HEK293T (cell line): Measurements from ENCODE around the gene THSD4.
A peak's percentile ranks its signal among the peaks of the same experiment; 100 is the strongest.

Experiments
- CTCF ChIA-PET: fragments of 350-600 bp; formaldehyde crosslinking; extraction: SDS; loops from one replicate; lab custom pipeline; 2021; ENCODE audit warnings: antibody characterized with exemption, inconsistent platforms; lab: Yijun Ruan, JAX
- POLR2A ChIA-PET: fragments of 350-600 bp; formaldehyde crosslinking; extraction: SDS; loops from one replicate; lab custom pipeline; 2020; ENCODE audit warnings: antibody characterized with exemption, inconsistent platforms; lab: Yijun Ruan, JAX
- DNase-seq: peaks from one replicate; pipeline ENCODE4 v3.0.0; 2012; ENCODE audit warnings: mixed read lengths; ENCODE audit errors: extremely low spot score
- ARNT ChIP-seq: fragments of 450-650 bp; IDR thresholded peaks from 2 replicates; pipeline ENCODE4 v1.6.1; 2017; ENCODE audit warnings: mild to moderate bottlenecking
- BHLHE40 ChIP-seq: fragments of 450-650 bp; IDR thresholded peaks from 2 replicates; pipeline ENCODE4 v1.6.1; 2016; ENCODE audit warnings: mild to moderate bottlenecking, moderate library complexity, borderline replicate concordance
- CTBP1 ChIP-seq: fragments of 450-650 bp; IDR thresholded peaks from 2 replicates; pipeline ENCODE4 v1.6.1; 2016; ENCODE audit warnings: borderline replicate concordance
- ELF4 ChIP-seq: fragments of 450-650 bp; IDR thresholded peaks from 2 replicates; pipeline ENCODE4 v1.6.1; 2017; ENCODE audit warnings: antibody characterized with exemption
- FOXA1 ChIP-seq: fragments of 450-650 bp; IDR thresholded peaks from 2 replicates; pipeline ENCODE4 v1.6.1; 2016; ENCODE audit warnings: mild to moderate bottlenecking
- FOXK2 ChIP-seq: fragments of 450-650 bp; IDR thresholded peaks from 2 replicates; pipeline ENCODE4 v1.6.1; 2016; ENCODE audit warnings: mild to moderate bottlenecking
- FOXM1 ChIP-seq: fragments of 450-650 bp; IDR thresholded peaks from 2 replicates; pipeline ENCODE4 v1.6.1; 2017; ENCODE audit warnings: mild to moderate bottlenecking, borderline replicate concordance
- HDGF ChIP-seq: fragments of 450-650 bp; IDR thresholded peaks from 2 replicates; pipeline ENCODE4 v1.6.1; 2017; ENCODE audit warnings: antibody characterized with exemption, borderline replicate concordance
- L3MBTL2 ChIP-seq: fragments of 450-650 bp; conservative IDR thresholded peaks from 2 replicates; pipeline ENCODE4 v1.6.1; 2016; ENCODE audit warnings: mild to moderate bottlenecking
- LEF1 ChIP-seq: fragments of 450-650 bp; IDR thresholded peaks from 2 replicates; pipeline ENCODE4 v1.6.1; 2017; ENCODE audit warnings: mild to moderate bottlenecking, borderline replicate concordance
- NFRKB ChIP-seq: fragments of 450-650 bp; IDR thresholded peaks from 2 replicates; pipeline ENCODE4 v1.6.1; 2016; ENCODE audit warnings: mild to moderate bottlenecking, moderate library complexity
- SP1 ChIP-seq: fragments of 450-650 bp; IDR thresholded peaks from 2 replicates; pipeline ENCODE4 v1.6.1; 2017
- SUZ12 ChIP-seq: fragments of 450-650 bp; IDR thresholded peaks from 2 replicates; pipeline ENCODE4 v1.6.1; 2016; ENCODE audit warnings: mild to moderate bottlenecking
- TARDBP ChIP-seq: fragments of 450-650 bp; IDR thresholded peaks from 2 replicates; pipeline ENCODE4 v1.6.1; 2016
- ZNF384 ChIP-seq: fragments of 450-650 bp; IDR thresholded peaks from 2 replicates; pipeline ENCODE4 v1.6.1; 2016
- TF ChIP-seq, protein P1 (sequence below): fragments of 450-650 bp; IDR thresholded peaks from 2 replicates; pipeline ENCODE4 v1.6.1; 2016

THSD4 gene

DNA sequence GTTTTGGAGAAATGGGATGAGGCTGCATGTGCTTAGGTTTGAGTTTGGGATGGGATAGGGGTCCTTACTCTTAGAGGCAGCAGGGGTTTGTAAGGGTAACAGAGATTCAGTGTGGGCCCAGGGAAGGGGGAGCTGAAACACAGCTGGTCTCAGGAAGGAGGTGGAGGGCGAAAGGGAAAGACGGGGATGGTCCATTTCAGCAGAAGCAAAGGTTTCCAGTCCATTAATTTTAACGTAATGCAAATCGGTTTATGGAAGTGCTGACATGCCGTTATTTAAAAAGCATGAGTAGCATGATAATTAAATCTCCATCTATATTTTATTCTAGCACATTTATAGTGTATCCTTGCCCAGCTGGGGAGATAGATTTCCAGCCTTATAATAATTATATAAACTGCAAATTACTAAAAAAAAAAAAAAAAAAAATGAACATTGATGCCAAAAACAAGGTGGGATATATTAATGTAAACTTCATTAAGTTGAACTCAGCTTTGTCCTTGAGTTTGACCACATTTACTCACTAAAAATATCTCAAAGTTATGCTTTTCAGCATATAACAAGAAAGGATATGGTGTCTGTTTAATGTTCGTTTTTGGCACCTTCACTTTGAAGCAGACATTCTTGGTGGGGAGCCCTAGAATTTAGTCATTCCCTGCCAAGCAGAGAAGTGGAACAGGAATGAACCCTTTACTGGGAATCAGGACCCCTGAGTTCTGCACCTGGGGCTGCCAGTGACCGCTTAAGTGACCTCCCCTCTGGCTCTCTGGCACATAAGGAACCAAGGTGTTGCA, 234.7 kb downstream of the THSD4 start:
- TF ChIP-seq ZNF384: no peak
- no peak for TF ChIP-seq FOXK2
- TF ChIP-seq SP1: no peak
- TF ChIP-seq BHLHE40: no peak
- TF ChIP-seq ELF4: no peak
- TF ChIP-seq, protein P1, sequence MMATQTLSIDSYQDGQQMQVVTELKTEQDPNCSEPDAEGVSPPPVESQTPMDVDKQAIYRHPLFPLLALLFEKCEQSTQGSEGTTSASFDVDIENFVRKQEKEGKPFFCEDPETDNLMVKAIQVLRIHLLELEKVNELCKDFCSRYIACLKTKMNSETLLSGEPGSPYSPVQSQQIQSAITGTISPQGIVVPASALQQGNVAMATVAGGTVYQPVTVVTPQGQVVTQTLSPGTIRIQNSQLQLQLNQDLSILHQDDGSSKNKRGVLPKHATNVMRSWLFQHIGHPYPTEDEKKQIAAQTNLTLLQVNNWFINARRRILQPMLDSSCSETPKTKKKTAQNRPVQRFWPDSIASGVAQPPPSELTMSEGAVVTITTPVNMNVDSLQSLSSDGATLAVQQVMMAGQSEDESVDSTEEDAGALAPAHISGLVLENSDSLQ: peak; percentile 60
- peak; percentile 35; the same call in 1 of the 2 replicates for TF ChIP-seq CTBP1
- ChIA-PET POLR2A (no interaction called here), CTCF (interaction anchor here (0.5 kb wide), 1 partner anchor 17 kb away, joined by 4 read pairs; no protein-coding TSS in a partner anchor)
- no peak for DNase-seq

- POLR2A ChIA-PET: no interaction called here
- CTCF ChIA-PET: interaction anchor here (0.5 kb wide), 1 partner anchor 41 kb away, joined by 3 read pairs; no protein-coding TSS in a partner anchor
- TF ChIP-seq FOXA1 (no peak), ZNF384 (no peak), SP1 (no peak), HDGF (no peak), CTBP1 (no peak), L3MBTL2 (no peak), NFRKB (no peak), TARDBP (no peak), FOXK2 (no peak), LEF1 (no peak), ELF4 (no peak), BHLHE40 (no peak), ARNT (no peak), SUZ12 (no peak), FOXM1 (no peak)
- TF ChIP-seq, protein P1: no peak
- DNase-seq: no peak
Observed at GRCh38 chr15:71350622-71351378, 235.5 kb downstream of the THSD4 start.

GRCh38 chr15:71352125-71352524, 236.9 kb downstream of the THSD4 start:
- no peak for TF ChIP-seq FOXA1
- no peak for TF ChIP-seq L3MBTL2
- TF ChIP-seq FOXK2: no peak
- TF ChIP-seq NFRKB: no peak
- no peak for TF ChIP-seq FOXM1
- no peak for TF ChIP-seq CTBP1
- TF ChIP-seq, protein P1: no peak
- TF ChIP-seq ELF4: no peak
- no peak for TF ChIP-seq ARNT
- TF ChIP-seq TARDBP: no peak
- TF ChIP-seq HDGF: no peak
- TF ChIP-seq ZNF384: no peak
- no peak for TF ChIP-seq LEF1
- TF ChIP-seq SUZ12: no peak
- TF ChIP-seq BHLHE40: no peak
- TF ChIP-seq SP1: no peak
- DNase-seq: no peak
- POLR2A ChIA-PET: no interaction called here
- CTCF ChIA-PET: no interaction called here

DNA sequence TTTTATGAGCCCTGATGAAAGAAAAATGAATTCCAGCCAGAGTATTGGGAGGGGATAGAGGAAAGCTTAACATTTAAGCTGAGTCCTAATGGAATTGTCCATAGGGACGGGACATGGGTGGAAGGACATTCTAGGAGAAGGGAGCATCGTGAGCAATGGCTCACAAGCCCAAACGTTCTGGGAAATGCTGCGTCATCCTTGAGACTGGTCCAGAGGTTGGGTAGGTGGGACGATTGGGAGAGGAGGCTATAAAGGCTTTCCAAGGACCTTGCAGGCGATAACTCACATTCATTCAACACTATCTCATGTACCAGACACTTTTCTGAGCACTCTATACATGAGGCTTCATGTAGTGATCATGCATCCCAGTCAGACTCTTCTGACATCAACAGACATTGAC, 237.5 kb downstream of the THSD4 start:
- ChIA-PET POLR2A (no interaction called here), CTCF (interaction anchor here (0.8 kb wide), 1 partner anchor 9 kb away, joined by 4 read pairs; no protein-coding TSS in a partner anchor)
- no peak for DNase-seq
- TF ChIP-seq FOXM1: no peak
- TF ChIP-seq SUZ12: no peak
- TF ChIP-seq LEF1: no peak
- no peak for TF ChIP-seq TARDBP
- TF ChIP-seq HDGF: no peak
- no peak for TF ChIP-seq CTBP1
- no peak for TF ChIP-seq BHLHE40
- no peak for TF ChIP-seq ARNT
- TF ChIP-seq FOXK2: no peak
- TF ChIP-seq L3MBTL2: no peak
- TF ChIP-seq FOXA1: no peak
- no peak for TF ChIP-seq ZNF384
- TF ChIP-seq NFRKB: no peak
- no peak for TF ChIP-seq ELF4
- TF ChIP-seq SP1: no peak

GRCh38 chr15:71353171-71353570, 237.9 kb downstream of the THSD4 start:
- DNase-seq: no peak
- TF ChIP-seq ARNT (no peak), SP1 (no peak), BHLHE40 (no peak), NFRKB (no peak), FOXA1 (no peak), TARDBP (no peak), SUZ12 (no peak), FOXM1 (no peak), LEF1 (no peak), ZNF384 (no peak), L3MBTL2 (no peak), ELF4 (no peak), FOXK2 (no peak), HDGF (no peak), CTBP1 (no peak)
- TF ChIP-seq, protein P1: no peak
- POLR2A ChIA-PET: no interaction called here
- CTCF ChIA-PET: interaction anchor here (0.8 kb wide), 1 partner anchor 9 kb away, joined by 4 read pairs; no protein-coding TSS in a partner anchor
